Astrocyte (in vitro differentiated cells and primary cell): ENCODE data around the gene TMEM132C. TPM values are rescaled to one million over a fixed set of nuclear protein-coding genes. Genes with fewer than 3 reads are reported as not detected.

Experiments
- DNase-seq: peaks from one replicate; pipeline ENCODE4 v3.0.0-alpha.2; 2010; ENCODE audit warnings: low read depth
- FAIRE-seq: peaks from 2 replicates; lab custom pipeline; 2011; peaks lifted over from hg19 to GRCh38; lab: Jason Lieb, UNC
- H2AFZ ChIP-seq: 2 replicates; pipeline ENCODE4 v1.6.0; 2012; ENCODE audit warnings: low read depth, low read length, inconsistent platforms
- H3K27ac ChIP-seq: 2 replicates; pipeline ENCODE4 v1.5.1; 2011; ENCODE audit warnings: low read depth, low read length, inconsistent platforms
- H3K27me3 ChIP-seq: 2 replicates; pipeline ENCODE4 v1.6.0; 2011; ENCODE audit warnings: low read length, inconsistent platforms; ENCODE audit not compliant: insufficient read depth
- H3K36me3 ChIP-seq: 2 replicates; pipeline ENCODE4 v1.5.1; 2011; ENCODE audit warnings: low read length, inconsistent platforms; ENCODE audit not compliant: insufficient read depth
- H3K4me1 ChIP-seq: 2 replicates; pipeline ENCODE4 v1.5.1; 2011; ENCODE audit warnings: low read length, inconsistent platforms; ENCODE audit not compliant: insufficient read depth
- H3K4me2 ChIP-seq: 2 replicates; pipeline ENCODE4 v1.6.0; 2012; ENCODE audit warnings: low read length, inconsistent platforms
- H3K4me3 ChIP-seq: 2 replicates; pipeline ENCODE4 v1.5.1; 2011; ENCODE audit warnings: low read depth, mild to moderate bottlenecking, low read length, inconsistent platforms; ENCODE audit not compliant: insufficient read depth
- H3K79me2 ChIP-seq: 2 replicates; pipeline ENCODE4 v1.6.0; 2012; ENCODE audit warnings: mild to moderate bottlenecking, low read length, inconsistent platforms; ENCODE audit not compliant: insufficient read depth
- H3K9ac ChIP-seq: 2 replicates; pipeline ENCODE4 v1.6.0; 2012; ENCODE audit warnings: mild to moderate bottlenecking, low read length, inconsistent platforms
- H3K9me3 ChIP-seq: 2 replicates; pipeline ENCODE4 v1.5.1; 2012; ENCODE audit warnings: low read depth, mild to moderate bottlenecking, low read length, inconsistent platforms; ENCODE audit not compliant: insufficient read depth
- H4K20me1 ChIP-seq: 2 replicates; pipeline ENCODE4 v1.6.0; 2012; ENCODE audit warnings: low read length, inconsistent platforms; ENCODE audit not compliant: insufficient read depth
- H3K27ac Mint-ChIP-seq: one replicate; pipeline ENCODE4 v1.8.0; 2021; ENCODE audit warnings: mild to moderate bottlenecking, mixed read lengths; ENCODE audit not compliant: unreplicated experiment
- H3K27me3 Mint-ChIP-seq: one replicate; pipeline ENCODE4 v1.8.0; 2021; ENCODE audit warnings: low read depth, mixed read lengths; ENCODE audit not compliant: unreplicated experiment
- H3K36me3 Mint-ChIP-seq: one replicate; pipeline ENCODE4 v1.8.0; 2021; ENCODE audit warnings: low read depth, mixed read lengths; ENCODE audit not compliant: unreplicated experiment
- H3K4me1 Mint-ChIP-seq: one replicate; pipeline ENCODE4 v1.8.0; 2021; ENCODE audit warnings: low read depth, mixed read lengths; ENCODE audit not compliant: unreplicated experiment
- H3K4me3 Mint-ChIP-seq: one replicate; pipeline ENCODE4 v1.8.0; 2021; ENCODE audit warnings: mild to moderate bottlenecking, moderate library complexity, mixed read lengths; ENCODE audit not compliant: unreplicated experiment
- H3K9me3 Mint-ChIP-seq: one replicate; pipeline ENCODE4 v1.8.0; 2021; ENCODE audit warnings: mild to moderate bottlenecking, mixed read lengths; ENCODE audit not compliant: unreplicated experiment
- EZH2 ChIP-seq: IDR thresholded peaks from 2 replicates; pipeline ENCODE4 v1.6.1; 2012; ENCODE audit warnings: mild to moderate bottlenecking, low read length, inconsistent platforms; ENCODE audit not compliant: insufficient read depth
- total RNA-seq: library from RNA; stranded (reverse); gene quantifications from 2 replicates; pipeline ENCODE4 v1.2.1, GENCODE V29; 2021
- TF ChIP-seq, protein P1 (sequence below): IDR thresholded peaks from 2 replicates; pipeline ENCODE4 v1.5.1; 2011; ENCODE audit warnings: low read depth, mild to moderate bottlenecking, inconsistent platforms, low read length, moderate library complexity; ENCODE audit not compliant: insufficient read depth

The TMEM132C gene
- total RNA-seq, 1 donor from 2014 or later: not detected

DNA sequence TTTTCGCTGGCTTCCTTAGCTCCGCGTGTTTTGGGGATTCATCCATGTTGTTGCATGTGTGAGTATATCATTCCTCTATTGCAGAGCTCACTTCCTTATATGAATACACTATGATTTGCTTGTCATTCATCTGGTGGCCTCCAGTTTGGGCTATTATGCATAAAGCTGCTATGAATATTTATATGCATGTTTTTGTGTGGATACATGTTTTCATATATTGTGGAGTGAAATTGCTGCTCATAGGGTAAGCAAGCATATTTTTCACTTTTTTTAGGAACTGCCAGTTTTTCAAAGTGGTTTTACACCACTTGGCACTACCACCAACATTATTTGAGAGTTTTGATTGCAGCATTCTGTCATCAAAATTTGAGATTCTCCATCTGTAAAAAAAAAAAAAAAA is 190.0 kb downstream of the TMEM132C start:
- Histone ChIP-seq H3K4me1 (no peaks in the 10 kb centered on the region), H2AFZ (no peak overlapping the region), H3K4me2 (no peak overlapping the region), H3K36me3 (no peaks in the 10 kb centered on the region), H3K9ac (no peak overlapping the region), H3K79me2 (no peaks in the 10 kb centered on the region), H3K27ac (no peak overlapping the region), H3K9me3 (no peaks in the 10 kb centered on the region), H3K27me3 (no peaks in the 10 kb centered on the region), H3K4me3 (no peak overlapping the region), H4K20me1 (no peaks in the 10 kb centered on the region)
- Mint-ChIP-seq H3K27me3 (no peaks in the 10 kb centered on the region), H3K9me3 (peaks cover 16% of the 10 kb centered on the region), H3K4me1 (no peaks in the 10 kb centered on the region), H3K4me3 (no peak overlapping the region), H3K36me3 (no peaks in the 10 kb centered on the region), H3K27ac (no peak overlapping the region)
- TF ChIP-seq, protein P1, sequence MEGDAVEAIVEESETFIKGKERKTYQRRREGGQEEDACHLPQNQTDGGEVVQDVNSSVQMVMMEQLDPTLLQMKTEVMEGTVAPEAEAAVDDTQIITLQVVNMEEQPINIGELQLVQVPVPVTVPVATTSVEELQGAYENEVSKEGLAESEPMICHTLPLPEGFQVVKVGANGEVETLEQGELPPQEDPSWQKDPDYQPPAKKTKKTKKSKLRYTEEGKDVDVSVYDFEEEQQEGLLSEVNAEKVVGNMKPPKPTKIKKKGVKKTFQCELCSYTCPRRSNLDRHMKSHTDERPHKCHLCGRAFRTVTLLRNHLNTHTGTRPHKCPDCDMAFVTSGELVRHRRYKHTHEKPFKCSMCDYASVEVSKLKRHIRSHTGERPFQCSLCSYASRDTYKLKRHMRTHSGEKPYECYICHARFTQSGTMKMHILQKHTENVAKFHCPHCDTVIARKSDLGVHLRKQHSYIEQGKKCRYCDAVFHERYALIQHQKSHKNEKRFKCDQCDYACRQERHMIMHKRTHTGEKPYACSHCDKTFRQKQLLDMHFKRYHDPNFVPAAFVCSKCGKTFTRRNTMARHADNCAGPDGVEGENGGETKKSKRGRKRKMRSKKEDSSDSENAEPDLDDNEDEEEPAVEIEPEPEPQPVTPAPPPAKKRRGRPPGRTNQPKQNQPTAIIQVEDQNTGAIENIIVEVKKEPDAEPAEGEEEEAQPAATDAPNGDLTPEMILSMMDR: no peak
- no peak for TF ChIP-seq EZH2
- DNase-seq (no peak), FAIRE-seq (no peak)

DNA sequence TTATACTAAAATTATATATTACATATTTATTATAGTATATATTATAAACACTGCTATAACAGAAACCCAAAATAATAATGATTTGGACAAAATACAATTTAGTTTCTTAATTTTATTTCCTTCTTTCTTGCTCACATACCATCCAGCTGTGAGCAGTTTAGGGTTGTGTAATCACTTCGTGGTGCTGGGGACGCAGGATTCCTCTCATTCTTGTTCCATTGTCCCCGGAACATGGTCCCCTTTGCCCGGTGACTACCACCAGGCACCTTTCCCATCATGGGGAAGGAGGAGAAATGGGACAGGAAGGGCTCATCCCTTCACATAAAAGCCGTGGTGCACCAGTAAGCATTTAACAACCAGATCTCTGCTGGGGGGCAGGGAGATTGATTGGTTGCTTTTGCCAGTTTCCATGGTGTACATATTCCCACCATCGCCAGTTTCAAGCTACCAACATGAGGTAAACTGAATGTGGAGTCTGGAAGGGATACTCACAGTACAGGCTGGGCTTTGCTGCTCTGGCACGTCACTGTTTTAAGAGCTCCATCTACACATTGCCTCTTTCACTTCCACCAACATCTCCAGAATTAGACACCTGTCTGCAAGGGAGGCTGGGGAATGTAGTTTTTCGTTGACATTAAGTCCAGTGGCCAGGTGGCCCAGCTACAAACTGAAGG is 191.5 kb downstream of the TMEM132C start:
- H3K4me3 ChIP-seq: no peak overlapping the region
- H3K4me2 ChIP-seq: no peak overlapping the region
- Mint-ChIP-seq H3K4me1 (no peaks in the 10 kb centered on the region), H3K36me3 (no peaks in the 10 kb centered on the region), H3K27ac (no peak overlapping the region), H3K4me3 (no peak overlapping the region), H3K27me3 (no peaks in the 10 kb centered on the region), H3K9me3 (peaks cover 16% of the 10 kb centered on the region)
- FAIRE-seq (no peak), DNase-seq (no peak)
- H3K4me1 ChIP-seq: no peaks in the 10 kb centered on the region
- H3K36me3 ChIP-seq: no peaks in the 10 kb centered on the region
- H2AFZ ChIP-seq: no peak overlapping the region
- TF ChIP-seq EZH2: no peak
- TF ChIP-seq, protein P1: no peak
- H4K20me1 ChIP-seq: no peaks in the 10 kb centered on the region
- no peak overlapping the region for H3K27ac ChIP-seq
- H3K79me2 ChIP-seq: no peaks in the 10 kb centered on the region
- no peaks in the 10 kb centered on the region for H3K9me3 ChIP-seq
- no peak overlapping the region for H3K9ac ChIP-seq
- H3K27me3 ChIP-seq: no peaks in the 10 kb centered on the region

DNA sequence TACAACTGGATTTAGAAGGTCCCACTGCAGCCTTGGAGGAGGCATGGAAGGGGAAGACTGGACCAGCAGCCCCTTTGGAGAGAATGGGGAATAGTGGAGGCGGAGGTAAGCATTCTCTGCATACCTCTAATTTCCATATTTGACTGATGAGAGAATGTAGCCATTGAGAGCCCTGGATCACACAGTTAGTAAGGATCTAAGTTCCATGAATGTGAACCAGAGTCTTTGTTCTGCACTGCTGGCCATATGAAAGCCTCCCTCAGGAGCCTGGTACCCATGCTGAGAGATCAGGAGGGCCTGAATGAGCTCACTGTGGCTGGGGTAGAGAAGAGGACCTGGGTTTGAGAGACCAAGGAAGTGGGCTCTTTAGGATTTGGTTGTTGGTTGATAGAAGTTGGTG is 192.1 kb downstream of the TMEM132C start:
- FAIRE-seq (no peak), DNase-seq (no peak)
- no peaks in the 10 kb centered on the region for H3K36me3 Mint-ChIP-seq
- H3K9ac ChIP-seq: no peak overlapping the region
- no peak overlapping the region for H3K4me3 ChIP-seq
- H3K36me3 ChIP-seq: no peaks in the 10 kb centered on the region
- H4K20me1 ChIP-seq: no peaks in the 10 kb centered on the region
- TF ChIP-seq EZH2: no peak
- no peaks in the 10 kb centered on the region for H3K4me1 ChIP-seq
- no peaks in the 10 kb centered on the region for H3K79me2 ChIP-seq
- no peak overlapping the region for H3K4me3 Mint-ChIP-seq
- no peak overlapping the region for H3K4me2 ChIP-seq
- H3K27me3 ChIP-seq: no peaks in the 10 kb centered on the region
- no peaks in the 10 kb centered on the region for H3K4me1 Mint-ChIP-seq
- peaks cover 6% of the 10 kb centered on the region for H3K9me3 ChIP-seq
- H2AFZ ChIP-seq: no peak overlapping the region
- H3K27ac ChIP-seq: no peak overlapping the region
- H3K27ac Mint-ChIP-seq: no peak overlapping the region
- no peaks in the 10 kb centered on the region for H3K27me3 Mint-ChIP-seq
- peaks cover 16% of the 10 kb centered on the region for H3K9me3 Mint-ChIP-seq
